K562 (cell line): ENCODE measurements around the gene VWA8.

Source experiments
- MYBL2 ChIP-seq, 2 experiments: fragments of 450-650 bp in 1 of 2; sonication (generic) in 1 of 2; formaldehyde crosslinking in 1 of 2; IDR thresholded peaks; 2 replicates each; pipeline versions ENCODE4 v1.6.1 to v1.8.1; 2017 to 2022; ENCODE audit warnings: borderline replicate concordance in 1 of 2, inconsistent platforms in 1 of 2, low read depth in 1 of 2, mild to moderate bottlenecking in 1 of 2, missing genetic modification reagents in 1 of 2, moderate library complexity in 1 of 2
- NR3C1 ChIP-seq: sonication (generic); formaldehyde crosslinking; IDR thresholded peaks from 2 replicates; pipeline ENCODE4 v1.8.1; 2022; ENCODE audit warnings: missing genetic modification reagents
- SMAD1 ChIP-seq: fragments of 150-350 bp; IDR thresholded peaks from 2 replicates; pipeline ENCODE4 v1.6.1; 2014; ENCODE audit warnings: low read length, low read depth; ENCODE audit not compliant: partially characterized antibody
- TARDBP ChIP-seq: fragments of 450-650 bp; IDR thresholded peaks from 2 replicates; pipeline ENCODE4 v1.6.1; 2016
- TF ChIP-seq, protein P1 (sequence below): sonication (generic); formaldehyde crosslinking; IDR thresholded peaks from 2 replicates; pipeline ENCODE4 v1.5.0; 2020; ENCODE audit warnings: missing genetic modification reagents
- TF ChIP-seq, protein P2 (sequence below), 3 experiments: IDR thresholded peaks in 2 of 3; conservative IDR thresholded peaks in 1 of 3; 2 replicates each; pipeline ENCODE4 v1.5.1; 2011 to 2012; ENCODE audit warnings: low read length in 3 of 3, mild to moderate bottlenecking in 3 of 3, control low read depth in 2 of 3, improper control_type of control experiment in 1 of 3, inconsistent platforms in 1 of 3, low read depth in 1 of 3, mixed read lengths in 1 of 3, moderate library complexity in 1 of 3; ENCODE audit not compliant: insufficient read depth in 2 of 3

DNA sequence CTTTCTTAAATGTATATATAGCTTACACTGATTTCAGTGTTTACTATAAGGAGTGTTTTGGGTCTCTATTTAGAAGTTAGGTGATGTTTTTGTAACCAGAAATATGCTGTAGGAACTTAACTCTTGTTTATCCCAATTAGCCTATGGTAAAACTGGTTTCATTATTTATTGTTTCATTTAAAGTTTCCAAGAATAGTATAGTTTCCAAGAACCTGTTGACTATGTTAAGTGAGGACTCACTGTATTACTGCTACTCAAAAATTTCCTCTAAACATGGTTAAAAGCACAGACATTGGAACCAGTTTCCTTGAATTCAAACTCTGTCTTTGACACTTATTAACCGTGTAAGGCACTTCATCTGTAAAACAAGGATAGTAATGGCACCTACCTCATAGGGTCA, 316.2 kb downstream of the VWA8 start:
- no peak for TF ChIP-seq NR3C1
- no peak for TF ChIP-seq TARDBP
- no peak for TF ChIP-seq SMAD1
- TF ChIP-seq MYBL2 (IDR thresholded peaks at IDR 0.05; ENCODE audit: low read depth): no peak
- TF ChIP-seq MYBL2 (CRISPR knock-in tag; IDR thresholded peaks at IDR 0.05; ENCODE audit: borderline replicate concordance): no peak
- TF ChIP-seq, protein P1, sequence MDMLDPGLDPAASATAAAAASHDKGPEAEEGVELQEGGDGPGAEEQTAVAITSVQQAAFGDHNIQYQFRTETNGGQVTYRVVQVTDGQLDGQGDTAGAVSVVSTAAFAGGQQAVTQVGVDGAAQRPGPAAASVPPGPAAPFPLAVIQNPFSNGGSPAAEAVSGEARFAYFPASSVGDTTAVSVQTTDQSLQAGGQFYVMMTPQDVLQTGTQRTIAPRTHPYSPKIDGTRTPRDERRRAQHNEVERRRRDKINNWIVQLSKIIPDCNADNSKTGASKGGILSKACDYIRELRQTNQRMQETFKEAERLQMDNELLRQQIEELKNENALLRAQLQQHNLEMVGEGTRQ (CRISPR knock-in tag): no peak
- TF ChIP-seq, protein P2, sequence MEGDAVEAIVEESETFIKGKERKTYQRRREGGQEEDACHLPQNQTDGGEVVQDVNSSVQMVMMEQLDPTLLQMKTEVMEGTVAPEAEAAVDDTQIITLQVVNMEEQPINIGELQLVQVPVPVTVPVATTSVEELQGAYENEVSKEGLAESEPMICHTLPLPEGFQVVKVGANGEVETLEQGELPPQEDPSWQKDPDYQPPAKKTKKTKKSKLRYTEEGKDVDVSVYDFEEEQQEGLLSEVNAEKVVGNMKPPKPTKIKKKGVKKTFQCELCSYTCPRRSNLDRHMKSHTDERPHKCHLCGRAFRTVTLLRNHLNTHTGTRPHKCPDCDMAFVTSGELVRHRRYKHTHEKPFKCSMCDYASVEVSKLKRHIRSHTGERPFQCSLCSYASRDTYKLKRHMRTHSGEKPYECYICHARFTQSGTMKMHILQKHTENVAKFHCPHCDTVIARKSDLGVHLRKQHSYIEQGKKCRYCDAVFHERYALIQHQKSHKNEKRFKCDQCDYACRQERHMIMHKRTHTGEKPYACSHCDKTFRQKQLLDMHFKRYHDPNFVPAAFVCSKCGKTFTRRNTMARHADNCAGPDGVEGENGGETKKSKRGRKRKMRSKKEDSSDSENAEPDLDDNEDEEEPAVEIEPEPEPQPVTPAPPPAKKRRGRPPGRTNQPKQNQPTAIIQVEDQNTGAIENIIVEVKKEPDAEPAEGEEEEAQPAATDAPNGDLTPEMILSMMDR (IDR thresholded peaks at IDR 0.05 in 2 of 3, conservative IDR thresholded peaks at IDR 0.05 in 1 of 3; ENCODE audit: insufficient read depth in 2 of 3, low read depth in 1 of 3, low read length in 3 of 3): no peak
